GM18858 (cell line): ENCODE measurements around the gene GNB3.

Experiments used
- ATAC-seq: cut with Tn5 transposase; IDR thresholded peaks from one replicate; pipeline ENCODE4 v1.9.1; 2021; ENCODE audit not compliant: unreplicated experiment

The GNB3 gene

DNA sequence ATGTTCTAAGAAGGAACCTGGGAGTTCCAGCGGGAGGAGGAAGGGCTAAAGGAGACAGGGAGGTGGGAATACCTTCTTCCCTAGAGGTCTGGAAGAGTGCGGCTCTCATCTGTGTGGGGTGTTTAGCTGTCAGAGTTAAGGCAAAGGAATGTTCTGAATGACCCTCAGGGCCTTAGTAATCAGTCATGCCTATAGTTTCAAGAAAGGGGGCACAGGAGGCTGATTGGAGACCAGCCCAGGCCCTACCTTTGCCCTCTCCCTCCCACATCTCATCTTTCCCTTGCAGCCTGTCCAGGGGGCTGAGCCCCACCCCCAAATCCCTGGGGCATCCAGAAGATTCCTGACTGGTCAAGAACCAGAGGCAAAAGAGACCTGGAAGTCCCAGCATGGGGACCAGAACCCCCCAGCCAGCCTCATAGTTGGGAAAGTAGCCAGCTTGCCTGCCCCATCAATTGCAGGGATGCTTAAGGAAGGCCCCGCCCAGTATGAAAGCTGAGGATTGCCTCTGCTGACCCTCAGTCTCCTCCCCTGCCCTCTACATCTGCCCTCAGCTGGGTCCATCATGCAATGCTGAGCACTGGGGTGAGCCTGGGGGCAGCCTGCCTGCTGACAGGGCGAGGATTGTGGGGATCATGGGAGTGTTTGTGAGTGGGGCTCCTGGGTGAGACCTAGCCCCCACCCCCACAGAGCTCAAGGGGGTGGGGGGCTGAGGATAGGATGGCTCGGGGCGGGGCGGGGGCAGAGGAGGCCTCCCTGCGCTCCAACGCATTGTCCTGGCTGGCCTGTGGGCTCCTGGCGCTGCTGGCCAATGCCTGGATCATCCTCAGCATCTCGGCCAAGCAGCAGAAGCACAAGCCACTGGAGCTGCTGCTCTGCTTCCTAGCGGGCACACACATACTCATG is 17.3 kb upstream of the GNB3 start:
- ATAC-seq, result no peak

DNA sequence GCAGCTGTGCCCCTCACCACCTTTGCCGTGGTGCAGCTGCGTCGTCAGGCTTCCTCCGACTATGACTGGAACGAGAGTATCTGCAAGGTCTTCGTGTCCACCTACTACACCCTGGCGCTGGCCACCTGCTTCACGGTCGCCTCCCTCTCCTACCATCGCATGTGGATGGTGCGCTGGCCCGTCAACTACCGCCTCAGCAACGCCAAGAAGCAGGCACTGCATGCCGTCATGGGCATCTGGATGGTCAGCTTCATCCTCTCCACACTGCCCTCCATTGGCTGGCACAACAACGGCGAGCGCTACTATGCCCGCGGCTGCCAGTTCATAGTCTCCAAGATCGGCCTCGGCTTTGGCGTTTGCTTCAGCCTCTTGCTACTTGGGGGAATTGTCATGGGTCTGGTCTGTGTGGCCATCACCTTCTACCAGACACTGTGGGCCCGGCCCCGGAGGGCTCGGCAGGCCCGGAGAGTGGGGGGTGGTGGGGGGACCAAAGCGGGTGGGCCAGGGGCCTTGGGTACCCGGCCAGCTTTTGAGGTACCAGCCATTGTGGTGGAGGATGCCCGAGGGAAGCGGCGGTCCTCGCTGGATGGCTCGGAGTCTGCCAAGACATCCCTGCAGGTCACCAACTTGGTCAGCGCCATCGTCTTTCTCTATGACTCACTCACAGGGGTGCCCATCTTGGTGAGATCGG is 16.5 kb upstream of the GNB3 start:
- ATAC-seq, result no peak

DNA sequence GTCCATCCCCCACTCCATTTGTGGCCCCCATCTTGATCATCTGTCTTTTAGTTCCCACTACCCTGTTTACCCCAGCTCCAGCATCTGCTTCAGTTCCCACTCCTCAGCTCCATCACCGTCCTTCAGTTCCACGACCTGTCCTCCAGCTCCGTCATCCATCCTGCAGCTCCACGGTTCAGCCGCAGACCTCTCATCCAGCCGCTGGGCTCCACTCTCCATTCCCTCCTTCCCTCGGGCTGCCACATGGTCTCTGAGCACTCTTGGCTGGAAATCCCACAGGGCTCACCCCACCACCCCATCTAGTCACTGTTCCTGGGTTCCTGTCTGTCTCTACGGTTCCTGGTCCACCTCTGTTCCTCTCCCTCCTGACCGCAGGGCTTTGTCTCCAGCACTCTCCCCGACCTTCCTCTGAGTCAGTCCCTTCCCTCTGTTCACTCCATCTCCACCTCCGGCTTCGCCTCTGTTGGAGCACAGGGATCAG is 15.8 kb upstream of the GNB3 start:
- no peak for ATAC-seq

DNA sequence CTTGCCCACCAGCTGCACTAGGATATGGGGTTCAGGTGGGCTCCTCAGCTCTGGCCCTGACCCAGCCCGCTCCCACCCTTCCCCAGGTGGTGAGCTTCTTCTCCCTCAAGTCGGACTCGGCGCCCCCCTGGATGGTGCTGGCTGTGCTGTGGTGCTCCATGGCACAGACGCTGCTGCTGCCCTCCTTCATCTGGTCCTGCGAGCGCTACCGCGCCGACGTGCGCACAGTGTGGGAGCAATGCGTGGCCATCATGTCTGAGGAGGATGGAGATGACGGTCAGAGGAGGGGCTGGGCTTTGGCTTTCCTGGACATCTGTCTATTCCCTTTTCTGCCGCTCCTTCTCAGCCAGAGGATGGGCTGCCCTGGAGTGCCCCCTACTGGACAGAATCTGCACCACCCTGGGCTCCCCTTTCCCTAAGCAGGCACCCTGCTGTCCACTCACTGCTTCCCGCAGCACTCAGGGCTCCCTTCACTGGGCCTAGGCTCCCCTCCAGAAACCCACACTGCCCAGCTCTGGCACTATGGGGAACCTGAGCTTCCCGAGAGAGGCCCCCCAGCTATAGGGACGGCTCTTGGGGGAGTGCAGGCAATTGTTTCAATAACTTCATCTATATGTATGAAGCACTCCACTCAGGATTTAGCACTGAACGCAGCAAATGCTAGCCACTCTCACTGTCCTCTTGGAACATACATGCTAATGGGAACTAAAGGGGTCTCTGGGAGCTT is 15.2 kb upstream of the GNB3 start:
- no peak for ATAC-seq

DNA sequence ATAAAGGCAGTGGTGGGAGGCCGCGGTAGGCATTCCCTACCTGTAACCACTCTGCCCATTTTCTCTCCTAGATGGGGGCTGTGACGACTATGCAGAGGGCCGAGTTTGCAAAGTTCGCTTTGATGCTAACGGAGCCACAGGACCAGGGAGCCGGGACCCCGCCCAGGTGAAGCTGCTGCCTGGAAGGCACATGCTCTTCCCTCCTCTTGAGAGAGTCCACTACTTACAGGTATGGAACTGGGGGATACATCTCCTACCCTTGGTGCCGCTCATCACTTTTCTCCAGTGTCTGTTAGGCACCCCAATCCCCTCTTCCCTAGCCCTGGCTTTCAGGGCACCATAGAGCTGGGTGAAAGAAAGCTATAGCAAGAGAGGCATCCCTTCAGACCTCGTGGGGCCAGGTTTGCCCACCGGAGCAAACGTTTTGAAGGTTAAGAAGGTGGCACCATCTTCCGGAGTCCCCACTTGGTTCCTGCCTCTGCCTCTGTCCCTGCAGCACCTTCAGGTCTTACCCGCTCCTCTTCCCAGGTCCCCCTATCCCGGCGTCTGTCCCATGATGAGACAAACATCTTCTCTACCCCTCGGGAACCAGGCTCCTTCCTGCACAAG is 14.5 kb upstream of the GNB3 start:
- no peak for ATAC-seq

DNA sequence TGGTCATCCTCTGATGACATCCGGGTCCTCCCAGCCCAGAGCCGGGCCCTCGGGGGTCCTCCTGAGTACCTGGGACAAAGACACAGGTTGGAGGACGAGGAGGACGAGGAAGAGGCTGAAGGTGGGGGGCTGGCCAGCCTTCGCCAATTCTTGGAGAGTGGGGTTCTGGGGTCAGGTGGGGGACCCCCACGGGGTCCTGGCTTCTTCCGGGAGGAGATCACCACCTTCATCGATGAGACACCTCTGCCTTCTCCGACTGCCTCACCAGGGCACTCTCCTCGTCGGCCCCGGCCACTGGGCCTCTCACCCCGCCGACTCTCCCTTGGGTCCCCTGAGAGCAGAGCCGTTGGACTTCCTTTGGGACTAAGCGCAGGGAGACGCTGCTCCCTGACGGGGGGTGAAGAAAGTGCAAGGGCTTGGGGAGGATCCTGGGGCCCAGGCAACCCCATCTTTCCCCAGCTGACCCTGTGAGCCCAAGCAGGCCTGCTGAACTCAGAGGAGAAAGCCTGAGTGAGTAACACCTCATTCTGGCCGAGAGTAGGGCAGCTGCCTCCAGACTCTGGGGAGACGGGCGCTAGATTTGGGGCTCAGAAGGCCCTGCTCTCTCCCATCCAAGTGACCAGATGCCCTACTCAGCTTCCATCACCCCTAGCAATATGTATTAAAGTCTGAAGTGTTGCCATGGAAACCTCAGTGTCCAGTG is 13.8 kb upstream of the GNB3 start:
- no peak for ATAC-seq

DNA sequence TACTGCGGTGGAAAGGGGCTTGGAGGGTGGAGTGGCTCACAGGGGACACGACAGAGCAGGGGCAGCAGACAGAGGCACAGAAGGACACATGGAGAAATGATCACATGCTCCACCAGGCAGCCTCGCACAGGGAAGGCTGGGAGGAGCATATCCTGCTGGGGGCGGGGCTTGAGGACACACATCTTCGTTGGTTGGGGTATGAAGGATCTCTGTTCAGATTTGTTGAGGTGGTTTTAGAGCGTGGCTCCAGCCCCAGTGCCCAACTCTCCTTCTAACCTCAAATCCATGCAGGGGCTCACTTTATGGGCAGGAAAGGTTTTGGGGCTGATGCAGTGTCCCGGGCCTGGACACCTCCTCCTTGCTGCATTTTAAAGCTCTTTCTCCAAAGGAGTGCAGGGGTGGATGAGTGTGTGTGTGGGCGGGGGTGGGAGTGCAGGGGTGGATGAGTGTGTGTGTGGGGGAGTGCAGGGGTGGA is 13.3 kb upstream of the GNB3 start:
- no peak for ATAC-seq

DNA sequence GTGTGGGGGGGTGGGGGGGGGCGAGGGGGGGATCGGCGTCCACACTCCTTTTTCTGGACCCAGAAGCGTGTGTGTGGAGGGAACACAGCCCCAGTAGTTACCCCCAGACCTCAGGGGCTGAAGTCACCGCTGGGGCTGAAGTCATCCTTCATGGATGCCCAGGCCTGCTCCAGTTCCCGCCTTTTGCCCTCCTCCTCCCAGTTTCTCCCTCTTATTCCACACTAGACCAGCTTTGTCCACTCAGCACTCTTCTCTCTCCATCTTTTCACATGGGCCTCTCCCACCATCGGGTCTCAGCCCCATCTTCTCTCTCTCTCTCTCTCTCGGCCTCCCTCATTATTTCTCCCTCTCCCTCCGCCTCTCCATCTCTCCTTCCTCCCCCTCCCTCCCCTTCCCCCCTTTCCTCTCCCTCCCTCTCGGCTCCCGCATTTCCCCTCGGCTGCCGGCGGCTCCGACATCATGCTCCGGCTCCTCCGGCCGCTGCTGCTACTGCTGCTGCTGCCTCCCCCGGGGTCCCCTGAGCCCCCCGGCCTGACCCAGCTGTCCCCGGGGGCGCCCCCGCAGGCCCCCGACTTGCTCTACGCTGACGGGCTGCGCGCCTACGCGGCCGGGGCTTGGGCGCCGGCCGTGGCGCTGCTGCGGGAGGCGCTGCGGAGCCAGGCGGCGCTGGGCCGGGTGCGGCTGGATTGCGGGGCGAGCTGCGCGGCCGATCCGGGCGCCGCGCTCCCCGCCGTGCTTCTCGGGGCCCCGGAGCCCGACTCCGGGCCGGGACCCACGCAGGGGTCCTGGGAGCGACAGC is 12.5 kb upstream of the GNB3 start, which contains the start of gene P3H3:
Gene P3H3, plus strand, starts transcription at position 426 of the 799 bp plus-strand sequence. Its CDS starts 34 bp downstream, at position 460.
- ATAC-seq, result no peak

DNA sequence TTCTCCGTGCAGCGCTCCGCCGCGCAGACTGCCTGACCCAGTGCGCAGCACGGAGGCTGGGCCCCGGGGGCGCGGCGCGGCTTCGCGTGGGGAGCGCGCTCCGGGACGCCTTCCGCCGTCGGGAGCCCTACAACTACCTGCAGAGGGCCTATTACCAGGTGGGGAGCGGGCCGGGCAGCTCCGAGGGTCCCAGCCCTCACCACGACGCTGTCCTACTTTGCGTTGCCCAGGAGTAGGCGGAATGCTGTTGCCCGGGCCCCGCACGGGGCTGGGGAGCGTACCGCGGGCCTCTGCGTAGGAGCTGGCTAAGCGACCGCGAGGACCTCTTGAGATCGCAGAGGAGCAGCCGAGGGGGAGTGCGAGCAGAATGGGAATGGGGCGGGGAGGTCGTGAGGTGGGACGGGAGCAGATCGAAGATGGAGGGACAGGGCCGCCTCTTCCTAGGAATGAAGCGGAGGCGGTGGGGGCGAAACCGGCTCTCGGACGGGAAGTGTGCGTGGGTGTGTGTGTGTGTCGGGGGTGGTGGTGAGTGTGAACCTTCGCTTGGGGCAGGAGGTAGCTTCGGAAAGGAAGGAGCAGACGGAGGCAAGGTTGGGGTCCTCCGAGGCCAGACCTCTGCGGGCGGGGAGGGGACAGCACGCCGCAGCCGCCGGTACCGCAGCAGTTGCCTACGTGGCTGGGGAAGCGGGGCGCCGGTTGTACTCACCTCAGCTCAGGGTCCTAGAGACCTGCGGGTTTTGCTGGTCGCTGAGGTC is 11.8 kb upstream of the GNB3 start:
- ATAC-seq, result no peak

DNA sequence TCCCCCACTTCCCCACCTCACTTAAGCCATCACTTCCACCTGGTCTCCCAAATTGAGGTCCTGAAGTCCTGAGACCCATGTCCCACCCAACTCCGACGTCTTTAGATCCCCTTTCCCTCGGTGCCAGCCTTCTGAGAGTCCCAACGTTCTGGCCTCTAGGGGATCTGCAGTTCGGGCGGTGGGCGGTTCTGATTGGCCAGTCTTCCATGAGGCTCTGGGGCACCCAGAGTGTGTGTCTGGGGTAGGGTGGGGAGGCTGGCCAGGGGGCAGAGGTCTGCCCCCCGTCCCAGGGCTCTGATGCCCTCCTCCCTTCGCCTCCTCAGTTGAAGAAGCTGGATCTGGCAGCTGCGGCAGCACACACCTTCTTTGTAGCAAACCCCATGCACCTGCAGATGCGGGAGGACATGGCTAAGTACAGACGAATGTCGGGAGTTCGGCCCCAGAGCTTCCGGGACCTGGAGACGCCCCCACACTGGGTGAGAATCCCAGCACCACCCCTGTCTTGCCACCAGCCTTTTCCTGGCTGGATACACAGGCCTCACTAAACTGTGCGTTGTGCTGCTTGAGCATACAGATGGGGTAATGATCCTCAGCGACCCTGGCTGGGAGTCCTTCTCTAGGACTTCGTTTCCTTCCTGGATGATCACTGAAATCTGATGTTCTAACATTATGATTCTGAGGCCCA is 11.0 kb upstream of the GNB3 start:
- no peak for ATAC-seq

DNA sequence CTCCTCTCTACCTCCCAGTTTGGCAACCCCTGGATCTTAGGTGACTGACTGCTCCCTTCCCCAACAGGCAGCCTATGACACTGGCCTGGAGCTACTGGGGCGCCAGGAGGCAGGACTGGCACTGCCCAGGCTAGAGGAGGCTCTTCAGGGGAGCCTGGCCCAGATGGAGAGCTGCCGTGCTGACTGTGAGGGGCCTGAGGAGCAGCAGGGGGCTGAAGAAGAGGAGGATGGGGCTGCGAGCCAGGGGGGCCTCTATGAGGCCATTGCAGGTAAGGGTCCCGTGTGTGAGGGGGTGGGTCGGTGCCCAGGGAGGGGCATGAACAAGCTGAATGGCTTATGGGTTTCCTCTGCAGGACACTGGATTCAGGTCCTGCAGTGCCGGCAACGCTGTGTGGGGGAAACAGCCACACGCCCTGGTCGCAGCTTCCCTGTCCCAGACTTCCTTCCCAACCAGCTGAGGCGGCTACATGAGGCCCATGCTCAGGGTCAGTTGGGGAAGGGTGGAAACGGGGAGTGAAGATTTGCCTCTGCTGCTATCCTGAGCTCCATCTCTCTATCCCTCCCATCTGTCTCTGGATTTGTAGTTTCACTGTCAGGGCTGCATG is 10.3 kb upstream of the GNB3 start:
- ATAC-seq, result no peak

DNA sequence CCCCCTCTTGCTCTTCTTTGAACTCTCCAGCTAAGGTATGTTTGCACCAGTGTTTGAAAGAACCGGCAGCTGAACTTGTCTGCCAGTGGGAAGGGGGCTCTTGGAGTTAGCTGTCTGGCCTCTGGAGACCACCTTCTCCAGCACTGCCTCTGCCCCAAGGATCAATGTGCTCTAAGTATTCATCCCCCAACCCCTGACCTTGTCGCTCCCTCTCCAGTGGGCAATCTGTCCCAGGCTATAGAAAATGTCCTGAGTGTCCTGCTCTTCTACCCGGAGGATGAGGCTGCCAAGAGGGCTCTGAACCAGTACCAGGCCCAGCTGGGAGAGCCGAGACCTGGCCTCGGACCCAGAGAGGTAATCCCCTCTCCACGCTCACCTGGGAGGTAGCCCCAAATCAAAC is 9.7 kb upstream of the GNB3 start:
- ATAC-seq, result no peak

DNA sequence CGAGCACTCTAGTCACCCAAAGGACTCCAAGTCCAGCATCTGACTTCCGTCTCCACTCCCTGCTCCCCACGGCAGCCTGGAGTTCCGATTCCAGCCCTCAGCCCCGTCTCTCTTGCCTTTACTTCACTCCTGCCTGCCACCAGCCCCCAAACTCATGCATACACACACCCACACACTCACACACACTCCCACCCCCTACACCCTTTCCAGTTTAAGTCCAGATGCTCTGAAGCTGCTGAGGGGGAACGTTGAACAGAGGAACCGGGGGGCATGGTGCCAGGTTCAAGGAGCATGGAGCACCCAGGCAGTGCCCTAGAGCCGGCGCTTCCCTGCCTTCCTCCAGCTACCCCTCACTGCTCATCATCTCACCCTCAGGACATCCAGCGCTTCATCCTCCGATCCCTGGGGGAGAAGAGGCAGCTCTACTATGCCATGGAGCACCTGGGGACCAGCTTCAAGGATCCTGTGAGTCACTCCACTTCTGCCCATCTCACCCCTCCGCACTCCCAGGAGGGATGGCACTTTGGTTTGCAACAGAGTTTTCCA is 9.2 kb upstream of the GNB3 start:
- ATAC-seq, result no peak

DNA sequence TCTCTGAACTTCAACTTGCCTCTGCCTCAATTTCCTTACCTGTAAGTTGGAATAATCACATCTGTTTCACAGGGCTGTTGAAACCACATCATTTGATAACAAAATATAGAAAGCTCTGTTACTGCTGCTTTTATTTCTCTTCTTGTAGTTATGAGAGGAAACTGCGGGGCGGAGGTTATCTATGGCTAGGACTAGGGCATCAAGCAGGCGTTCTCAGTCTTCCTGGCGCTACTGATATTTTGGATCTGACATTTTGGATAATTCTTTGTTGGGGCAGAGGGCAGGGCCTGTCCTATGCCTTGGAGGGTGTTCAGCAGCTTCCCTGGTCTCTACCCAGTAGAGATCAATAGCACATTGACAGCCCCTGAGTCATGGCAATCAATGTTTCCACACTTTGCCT is 8.6 kb upstream of the GNB3 start:
- ATAC-seq, result no peak

DNA sequence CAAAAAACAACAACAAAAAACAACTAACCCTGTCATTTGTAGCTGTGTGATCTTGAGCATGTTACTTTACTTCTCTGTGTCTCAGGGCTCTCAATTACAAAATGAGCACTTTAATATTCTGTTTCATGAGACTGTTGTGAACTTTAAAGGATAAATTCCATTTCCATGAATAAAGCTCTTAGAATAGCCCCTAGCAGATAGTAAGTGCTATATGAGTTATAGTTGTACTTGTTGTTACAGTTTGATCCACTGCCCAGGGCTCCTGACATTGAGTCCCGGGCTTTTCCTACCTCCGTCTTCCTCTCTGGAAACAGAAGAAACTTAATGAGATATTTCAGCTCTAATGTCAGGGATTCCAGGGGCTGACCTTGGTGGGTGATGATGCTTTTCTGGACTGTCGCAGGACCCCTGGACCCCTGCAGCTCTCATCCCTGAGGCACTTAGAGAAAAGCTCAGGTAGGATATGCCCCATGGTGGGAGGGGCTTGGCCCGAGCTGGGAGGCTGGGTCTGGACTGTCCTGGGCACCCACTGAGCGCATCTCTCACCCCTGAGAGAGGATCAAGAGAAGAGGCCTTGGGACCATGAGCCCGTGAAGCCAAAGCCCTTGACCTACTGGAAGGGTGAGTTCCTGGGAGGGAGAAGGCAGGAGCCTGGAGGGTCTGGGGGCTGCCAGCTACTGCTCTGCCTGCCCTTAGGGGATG is 7.4 kb upstream of the GNB3 start:
- ATAC-seq, result no peak

DNA sequence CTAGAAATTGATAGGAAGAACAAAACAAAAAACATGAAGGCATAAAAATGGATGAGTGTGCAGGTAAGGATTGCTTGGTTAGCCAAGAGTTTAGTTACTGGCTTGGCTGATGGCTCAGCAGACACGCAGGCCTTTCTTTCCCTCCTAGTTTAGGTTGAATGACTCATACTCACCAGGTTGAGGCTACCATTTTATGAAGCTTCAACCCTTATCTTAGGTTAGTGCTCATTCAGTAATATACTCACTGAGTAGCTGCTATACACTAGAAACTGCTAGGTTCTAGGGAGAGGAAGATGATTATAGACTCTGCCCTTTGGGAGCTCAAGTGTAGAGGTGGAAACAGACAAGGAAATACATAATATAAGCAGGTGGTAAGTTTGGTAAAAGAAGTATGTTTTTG is 6.5 kb upstream of the GNB3 start:
- no peak for ATAC-seq

DNA sequence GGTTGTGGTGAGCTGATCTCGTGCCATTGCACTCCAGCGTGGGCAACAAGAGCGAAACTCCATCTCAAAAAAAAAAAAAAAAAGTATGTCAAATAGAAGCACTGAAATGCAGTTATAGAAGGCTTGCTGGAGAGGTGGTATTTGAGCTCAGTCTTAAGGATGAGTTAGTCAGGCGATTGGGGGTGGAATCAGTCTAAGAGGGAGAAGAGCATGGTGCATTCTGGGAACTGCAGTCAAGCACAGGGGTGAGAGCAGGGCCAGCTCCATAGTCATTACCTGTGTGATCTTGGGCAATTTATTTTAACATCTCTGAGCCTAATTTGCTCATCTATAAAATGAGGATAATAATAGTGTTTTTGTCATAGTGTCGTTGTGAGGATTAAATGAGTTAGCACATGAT is 5.9 kb upstream of the GNB3 start:
- ATAC-seq, result no peak
